HCT116 (cell line): ENCODE data around the gene STK24.

Experiments used
- ATF3 ChIP-seq: IDR thresholded peaks from 2 replicates; pipeline ENCODE4 v1.6.1; 2012
- CTCF ChIP-seq, 3 experiments: fragments of 200-600 bp in 1 of 3; sonication (generic) in 1 of 3; IDR thresholded peaks in 2 of 3; conservative IDR thresholded peaks in 1 of 3; 2 replicates each; pipeline ENCODE4 v1.5.1; 2012 to 2017; ENCODE audit warnings: low read depth in 2 of 3, low read length in 2 of 3, antibody characterized with exemption in 1 of 3, borderline replicate concordance in 1 of 3, control low read depth in 1 of 3, mild to moderate bottlenecking in 1 of 3, mixed read lengths in 1 of 3, mixed run types in 1 of 3, moderate library complexity in 1 of 3; ENCODE audit not compliant: insufficient read depth in 1 of 3
- POLR2A ChIP-seq: IDR thresholded peaks from 2 replicates; pipeline ENCODE4 v1.7.0; 2011; ENCODE audit warnings: borderline replicate concordance; ENCODE audit not compliant: insufficient read depth, insufficient read length; ENCODE audit errors: extremely low read depth
- REST ChIP-seq: IDR thresholded peaks from 2 replicates; pipeline ENCODE4 v1.6.1; 2012; ENCODE audit warnings: low read depth
- TCF7L2 ChIP-seq: IDR thresholded peaks from 2 replicates; pipeline ENCODE4 v1.7.0; 2011; ENCODE audit warnings: borderline replicate concordance, inconsistent platforms; ENCODE audit not compliant: insufficient read depth, insufficient read length; ENCODE audit errors: extremely low read depth

- TF ChIP-seq CTCF (IDR thresholded peaks at IDR 0.05 in 2 of 3, conservative IDR thresholded peaks at IDR 0.05 in 1 of 3; ENCODE audit: borderline replicate concordance in 1 of 3, insufficient read depth in 1 of 3, low read depth in 2 of 3, low read length in 2 of 3) = no peak
- no peak for TF ChIP-seq ATF3
- TF ChIP-seq POLR2A = no peak
- no peak for TF ChIP-seq REST
- TF ChIP-seq TCF7L2 = no peak
Observed at GRCh38 chr13:98576200-98576945, 534 bp downstream of the STK24 start.
